Measurements from ENCODE around the gene RNF113B.

The RNF113B gene

DNA sequence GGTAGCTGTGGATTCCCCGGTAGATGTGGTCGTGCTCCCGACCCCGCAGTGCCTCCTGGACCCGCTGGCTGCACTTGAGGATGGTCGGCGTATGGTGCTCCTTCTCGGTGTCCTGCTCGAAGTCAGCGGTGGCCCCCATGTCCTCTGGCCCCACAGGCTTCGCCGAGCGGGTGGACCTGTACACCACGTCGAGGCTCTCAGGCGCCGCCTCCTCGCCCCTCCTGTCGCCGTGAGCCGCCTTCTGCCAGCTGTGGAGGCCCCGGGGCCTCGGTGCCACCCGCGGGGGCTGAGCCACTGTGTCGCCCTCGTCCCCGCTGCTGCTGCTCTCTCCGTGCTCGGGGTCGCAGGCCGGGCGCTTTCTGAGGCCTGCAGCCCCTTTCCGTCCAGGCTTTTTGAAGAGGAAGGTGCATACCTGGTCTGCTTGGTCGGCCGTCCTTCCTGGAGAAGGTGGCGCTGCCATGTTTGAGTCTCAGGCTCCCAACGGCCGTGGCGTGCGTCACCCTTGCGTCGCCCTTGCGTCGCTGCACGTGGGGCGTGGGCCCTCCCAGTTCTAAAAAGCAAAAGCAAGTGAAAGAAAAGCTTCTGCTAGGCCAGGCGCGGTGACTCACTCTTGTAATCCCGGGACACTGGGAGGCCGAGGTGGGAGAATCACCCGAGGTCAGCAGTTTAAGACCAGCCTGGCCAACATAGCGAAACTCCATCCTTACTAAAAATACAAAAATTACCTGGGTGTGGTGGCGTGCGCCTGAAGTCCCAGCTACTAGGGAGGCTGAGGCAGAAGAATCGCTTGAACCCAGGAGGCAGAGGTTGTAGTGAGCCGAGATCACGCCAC lies at the start of gene RNF113B:
Gene RNF113B (minus strand): TSS at position 493 of the 832 bp plus-strand sequence. CDS start 33 bp downstream, at position 460.
- Histone ChIP-seq H3K27ac (ENCODE audit: low read depth, low read length) (no peak within 1 kb of the TSS), H3K4me1 (ENCODE audit: control insufficient read depth, insufficient read depth, low read length) (peaks cover 25% of the 10 kb centered on the region), H3K4me3 (ENCODE audit: low read length) (no peak within 1 kb of the TSS), H3K36me3 (ENCODE audit: control insufficient read depth, insufficient read depth, low read length) (no peaks in the 10 kb centered on the region), H3K9ac (ENCODE audit: low read length) (no peak within 1 kb of the TSS), H3K27me3 (ENCODE audit: control insufficient read depth, insufficient read depth, low read length) (no peaks in the 10 kb centered on the region)

DNA sequence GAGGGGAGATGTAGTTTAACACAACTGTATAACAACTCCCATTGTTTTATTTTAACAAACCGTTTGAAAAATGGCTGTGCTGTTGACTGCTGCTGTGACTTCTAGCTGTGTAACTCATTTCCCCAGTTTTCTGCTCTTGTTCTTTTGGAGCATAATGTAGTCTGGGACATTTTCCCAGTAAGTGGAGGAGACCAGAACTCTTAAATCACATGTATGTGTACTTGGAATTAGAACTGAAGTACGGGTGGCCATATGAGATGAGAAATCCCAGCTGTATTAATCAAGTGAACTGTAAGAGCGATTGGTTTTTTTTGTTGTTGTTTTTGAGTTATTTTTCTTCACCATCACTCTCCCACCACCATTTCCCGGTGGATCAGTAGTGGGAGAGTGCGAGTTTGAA lies 49.4 kb upstream of the RNF113B start:
- Histone ChIP-seq H3K4me1 (ENCODE audit: control insufficient read depth, insufficient read depth, low read length) (peaks cover 14% of the 10 kb centered on the region), H3K27me3 (ENCODE audit: control insufficient read depth, insufficient read depth, low read length) (no peaks in the 10 kb centered on the region), H3K27ac (ENCODE audit: low read depth, low read length) (peak overlapping the region; percentile 5), H3K9ac (ENCODE audit: low read length) (no peak overlapping the region), H3K36me3 (ENCODE audit: control insufficient read depth, insufficient read depth, low read length) (no peaks in the 10 kb centered on the region), H3K4me3 (ENCODE audit: low read length) (no peak overlapping the region)

DNA sequence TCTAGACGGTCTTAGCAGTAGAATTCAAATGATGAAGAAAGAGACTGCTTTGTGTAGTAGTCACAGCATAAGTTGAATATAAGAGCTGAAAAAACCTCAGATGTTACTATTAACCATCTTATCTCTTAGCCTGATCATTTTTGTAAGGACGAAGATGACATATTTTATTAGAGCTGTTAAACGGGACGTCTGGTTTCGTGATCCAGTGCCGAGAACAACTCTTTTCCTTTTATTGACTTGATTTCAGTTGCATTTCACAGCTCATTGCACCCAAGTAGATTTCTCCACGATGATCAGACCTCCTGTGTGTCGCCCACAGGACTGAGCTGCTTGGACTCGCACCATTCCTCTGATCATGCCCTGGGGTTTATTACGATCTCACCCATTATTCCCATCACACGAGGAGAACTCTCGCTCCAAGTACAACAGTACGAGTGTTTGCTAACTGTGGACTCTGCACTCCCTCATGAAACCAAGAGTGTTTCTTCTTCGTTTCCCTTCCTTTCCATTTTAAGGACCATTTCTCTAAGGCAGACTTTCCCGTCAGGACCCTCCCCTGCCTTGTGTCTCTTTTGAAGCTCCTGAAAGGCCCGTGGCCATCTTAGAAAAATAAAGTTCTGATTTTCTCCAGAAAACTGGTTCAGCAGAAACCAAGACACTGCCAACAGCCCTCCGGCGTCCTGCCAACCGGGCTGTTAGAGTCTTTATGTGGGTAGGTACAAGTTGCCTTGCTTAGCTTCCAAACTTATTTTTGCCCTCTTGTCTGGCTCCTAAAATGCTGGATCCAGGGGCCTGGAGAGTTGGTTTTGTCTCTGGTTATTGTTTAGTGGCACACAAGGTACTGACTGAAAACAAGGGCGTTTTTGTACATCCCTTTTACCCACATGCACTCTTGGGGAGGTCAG lies 48.2 kb upstream of the RNF113B start:
- Histone ChIP-seq H3K36me3 (ENCODE audit: control insufficient read depth, insufficient read depth, low read length) (no peaks in the 10 kb centered on the region), H3K4me3 (ENCODE audit: low read length) (no peak overlapping the region), H3K4me1 (ENCODE audit: control insufficient read depth, insufficient read depth, low read length) (peaks cover 14% of the 10 kb centered on the region)

DNA sequence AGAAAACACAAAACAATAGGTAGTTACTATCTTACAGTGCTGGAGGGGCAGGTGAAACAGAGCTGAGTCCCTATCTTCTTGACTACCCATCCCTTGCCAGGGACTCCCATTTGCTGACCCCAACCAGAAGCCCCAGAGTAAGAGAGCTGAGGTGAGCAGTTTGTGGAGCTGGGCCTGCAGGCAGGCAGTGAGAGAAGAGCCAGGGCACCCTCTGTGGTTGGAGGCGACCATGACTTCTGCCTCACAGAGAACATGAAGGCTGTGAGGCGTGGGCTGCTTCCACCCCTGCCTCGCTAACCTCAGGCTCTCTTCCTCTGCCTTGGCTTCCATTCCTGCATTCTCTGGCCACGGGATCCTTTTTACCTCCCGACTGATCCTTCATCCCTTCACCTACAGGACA lies 47.5 kb upstream of the RNF113B start:
- Histone ChIP-seq H3K36me3 (ENCODE audit: control insufficient read depth, insufficient read depth, low read length) (no peaks in the 10 kb centered on the region), H3K4me3 (ENCODE audit: low read length) (no peak overlapping the region), H3K9ac (ENCODE audit: low read length) (no peak overlapping the region), H3K27me3 (ENCODE audit: control insufficient read depth, insufficient read depth, low read length) (no peaks in the 10 kb centered on the region), H3K27ac (ENCODE audit: low read depth, low read length) (no peak overlapping the region), H3K4me1 (ENCODE audit: control insufficient read depth, insufficient read depth, low read length) (peaks cover 15% of the 10 kb centered on the region)

More for the DNA sequence above, 48.2 kb upstream of the RNF113B start:
- Histone ChIP-seq H3K27me3 (ENCODE audit: control insufficient read depth, insufficient read depth, low read length) (no peaks in the 10 kb centered on the region), H3K27ac (ENCODE audit: low read depth, low read length) (no peak overlapping the region), H3K9ac (ENCODE audit: low read length) (no peak overlapping the region)

DNA sequence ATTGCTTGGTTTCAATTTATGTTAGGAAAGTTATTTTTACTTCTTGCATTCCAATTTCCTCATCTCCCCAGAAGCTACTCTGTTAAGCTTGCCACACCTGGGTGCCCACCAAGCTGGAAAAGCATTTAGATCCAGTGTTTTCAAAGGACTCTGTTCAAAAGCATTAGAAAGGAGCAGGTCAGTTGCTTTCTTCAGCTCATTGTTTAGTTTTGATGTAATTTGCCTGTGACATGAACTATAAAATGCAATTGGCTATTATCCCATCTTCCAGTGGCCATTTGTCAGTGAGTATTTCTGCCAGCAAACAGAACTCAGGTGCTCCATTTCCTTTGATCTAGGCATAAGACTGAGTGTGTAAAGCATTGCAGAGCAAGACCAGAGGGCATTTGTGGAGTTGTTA lies 46.7 kb upstream of the RNF113B start:
- Histone ChIP-seq H3K27ac (ENCODE audit: low read depth, low read length) (no peak overlapping the region), H3K4me3 (ENCODE audit: low read length) (no peak overlapping the region), H3K9ac (ENCODE audit: low read length) (no peak overlapping the region), H3K36me3 (ENCODE audit: control insufficient read depth, insufficient read depth, low read length) (no peaks in the 10 kb centered on the region), H3K4me1 (ENCODE audit: control insufficient read depth, insufficient read depth, low read length) (peaks cover 15% of the 10 kb centered on the region), H3K27me3 (ENCODE audit: control insufficient read depth, insufficient read depth, low read length) (no peaks in the 10 kb centered on the region)

DNA sequence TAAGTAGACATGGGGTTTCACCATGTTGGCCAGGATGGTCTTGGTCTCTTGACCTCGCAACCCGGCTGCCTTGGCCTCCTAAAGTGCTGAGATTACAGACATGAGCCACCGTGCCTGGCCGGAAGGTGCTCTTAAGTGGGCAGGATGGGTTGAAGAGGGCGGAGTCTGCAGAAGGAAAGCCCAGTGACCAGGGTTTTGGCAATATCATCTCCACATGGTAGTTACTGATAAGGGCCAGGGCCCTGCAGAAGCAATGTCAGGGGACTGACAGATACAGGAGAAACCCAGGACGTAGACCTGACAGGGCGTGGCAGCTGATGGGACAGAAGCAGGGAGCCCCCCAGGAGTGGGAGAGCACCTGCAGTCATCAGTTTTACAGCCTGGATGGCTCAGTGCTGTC lies 45.7 kb upstream of the RNF113B start:
- H3K27me3 ChIP-seq (ENCODE audit: control insufficient read depth, insufficient read depth, low read length) = no peaks in the 10 kb centered on the region
- no peak overlapping the region for H3K9ac ChIP-seq (ENCODE audit: low read length)
- H3K36me3 ChIP-seq (ENCODE audit: control insufficient read depth, insufficient read depth, low read length) = no peaks in the 10 kb centered on the region
- H3K4me3 ChIP-seq (ENCODE audit: low read length) = no peak overlapping the region
- peaks cover 15% of the 10 kb centered on the region for H3K4me1 ChIP-seq (ENCODE audit: control insufficient read depth, insufficient read depth, low read length)
- no peak overlapping the region for H3K27ac ChIP-seq (ENCODE audit: low read depth, low read length)

DNA sequence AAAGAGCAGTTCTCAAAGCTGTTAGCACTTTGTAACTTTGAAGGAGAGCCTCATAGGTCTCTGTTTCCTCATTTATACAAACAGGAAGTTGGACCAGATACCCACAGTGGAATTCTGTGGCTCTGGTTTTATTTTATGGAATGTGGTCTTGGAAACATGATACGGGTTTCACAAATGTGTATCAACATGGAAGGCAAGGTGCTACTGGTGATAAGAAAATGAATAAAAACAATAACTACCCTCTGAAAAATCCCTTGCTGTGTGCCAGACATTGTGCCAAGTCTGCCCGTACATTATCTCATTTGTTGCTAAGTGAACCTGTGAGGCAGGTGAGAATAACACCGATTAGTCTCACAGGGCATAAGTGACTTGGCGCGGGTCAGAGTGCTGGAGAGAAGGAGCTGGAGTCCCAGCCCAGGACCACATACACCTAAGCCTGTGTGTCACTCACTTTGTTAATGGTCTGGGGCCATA lies 45.0 kb upstream of the RNF113B start:
- Histone ChIP-seq H3K4me3 (ENCODE audit: low read length) (no peak overlapping the region), H3K27me3 (ENCODE audit: control insufficient read depth, insufficient read depth, low read length) (no peaks in the 10 kb centered on the region), H3K27ac (ENCODE audit: low read depth, low read length) (no peak overlapping the region), H3K4me1 (ENCODE audit: control insufficient read depth, insufficient read depth, low read length) (peaks cover 15% of the 10 kb centered on the region), H3K36me3 (ENCODE audit: control insufficient read depth, insufficient read depth, low read length) (no peaks in the 10 kb centered on the region), H3K9ac (ENCODE audit: low read length) (no peak overlapping the region)

DNA sequence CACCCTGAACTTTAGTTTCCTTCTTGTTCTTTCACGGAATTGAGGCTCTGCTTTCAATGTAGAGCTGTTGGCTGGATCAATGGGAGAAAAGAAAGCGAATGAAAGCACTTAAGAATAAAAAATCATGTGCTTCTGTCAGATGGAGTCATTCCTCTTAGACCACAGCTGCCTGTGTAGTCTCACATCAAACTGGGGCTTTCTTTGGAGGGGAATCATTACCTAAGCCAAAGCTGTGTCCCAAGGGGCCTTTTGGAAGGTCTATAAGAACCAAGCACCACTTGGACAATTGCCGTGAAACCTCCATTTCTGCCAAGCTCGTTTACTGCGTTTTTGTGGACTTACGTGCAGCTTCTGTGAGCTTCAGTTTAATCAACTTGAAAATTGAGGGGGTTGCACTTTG lies 44.2 kb upstream of the RNF113B start:
- no peaks in the 10 kb centered on the region for H3K27me3 ChIP-seq (ENCODE audit: control insufficient read depth, insufficient read depth, low read length)
- no peak overlapping the region for H3K9ac ChIP-seq (ENCODE audit: low read length)
- H3K36me3 ChIP-seq (ENCODE audit: control insufficient read depth, insufficient read depth, low read length) = no peaks in the 10 kb centered on the region
- peaks cover 19% of the 10 kb centered on the region for H3K4me1 ChIP-seq (ENCODE audit: control insufficient read depth, insufficient read depth, low read length)
- H3K4me3 ChIP-seq (ENCODE audit: low read length) = no peak overlapping the region
- no peak overlapping the region for H3K27ac ChIP-seq (ENCODE audit: low read depth, low read length)

DNA sequence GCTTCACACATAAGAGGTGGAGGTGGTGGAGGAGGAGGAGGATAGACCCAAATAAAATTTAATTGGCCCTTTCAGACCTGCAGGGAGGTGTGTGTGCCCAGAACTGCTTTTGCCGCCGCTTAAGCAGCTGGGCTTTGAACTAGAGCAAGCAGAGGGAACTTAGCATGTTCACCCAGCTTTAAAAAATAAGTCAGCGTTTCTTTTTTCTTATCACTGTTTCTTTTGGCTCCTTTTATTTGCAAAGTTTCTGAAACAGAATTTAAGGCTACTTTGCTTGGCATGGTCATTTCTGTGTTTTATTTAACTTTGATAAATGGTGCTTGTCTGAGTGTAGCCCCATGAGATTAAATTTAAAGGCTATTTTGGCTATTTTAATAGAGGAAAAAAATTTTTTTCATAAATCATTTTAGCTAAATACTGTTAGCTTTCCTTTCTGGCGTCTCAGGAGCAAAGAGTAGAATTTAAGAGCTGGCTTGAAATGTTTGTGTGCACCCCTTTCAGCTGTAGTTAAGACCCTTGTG lies 43.3 kb upstream of the RNF113B start:
- no peak overlapping the region for H3K4me3 ChIP-seq (ENCODE audit: low read length)
- H3K27me3 ChIP-seq (ENCODE audit: control insufficient read depth, insufficient read depth, low read length) = no peaks in the 10 kb centered on the region
- H3K9ac ChIP-seq (ENCODE audit: low read length) = no peak overlapping the region
- no peaks in the 10 kb centered on the region for H3K36me3 ChIP-seq (ENCODE audit: control insufficient read depth, insufficient read depth, low read length)
- no peak overlapping the region for H3K27ac ChIP-seq (ENCODE audit: low read depth, low read length)
- peaks cover 14% of the 10 kb centered on the region for H3K4me1 ChIP-seq (ENCODE audit: control insufficient read depth, insufficient read depth, low read length)

DNA sequence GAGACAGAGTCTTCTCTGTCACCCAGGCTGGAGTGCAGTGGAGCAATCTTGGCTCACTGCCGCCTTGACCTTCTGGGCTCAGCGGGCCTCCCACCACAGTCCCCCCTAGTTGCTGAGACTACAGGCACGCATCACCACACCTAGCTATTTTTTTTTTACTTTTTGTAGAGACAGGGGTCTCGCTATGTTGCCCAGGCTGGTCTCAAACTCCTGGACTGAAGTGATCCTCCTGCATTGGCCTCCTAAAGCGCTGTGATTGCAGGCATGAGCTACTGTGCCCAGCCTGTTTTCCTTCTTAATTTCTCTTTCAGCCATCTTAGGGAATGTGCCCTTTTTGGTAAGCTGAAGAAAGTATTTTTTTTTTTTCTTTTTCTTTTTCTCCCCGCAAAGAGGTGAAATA lies 42.6 kb upstream of the RNF113B start:
- Histone ChIP-seq H3K4me1 (ENCODE audit: control insufficient read depth, insufficient read depth, low read length) (peaks cover 14% of the 10 kb centered on the region), H3K27me3 (ENCODE audit: control insufficient read depth, insufficient read depth, low read length) (no peaks in the 10 kb centered on the region), H3K36me3 (ENCODE audit: control insufficient read depth, insufficient read depth, low read length) (no peaks in the 10 kb centered on the region), H3K27ac (ENCODE audit: low read depth, low read length) (no peak overlapping the region), H3K4me3 (ENCODE audit: low read length) (no peak overlapping the region), H3K9ac (ENCODE audit: low read length) (no peak overlapping the region)

DNA sequence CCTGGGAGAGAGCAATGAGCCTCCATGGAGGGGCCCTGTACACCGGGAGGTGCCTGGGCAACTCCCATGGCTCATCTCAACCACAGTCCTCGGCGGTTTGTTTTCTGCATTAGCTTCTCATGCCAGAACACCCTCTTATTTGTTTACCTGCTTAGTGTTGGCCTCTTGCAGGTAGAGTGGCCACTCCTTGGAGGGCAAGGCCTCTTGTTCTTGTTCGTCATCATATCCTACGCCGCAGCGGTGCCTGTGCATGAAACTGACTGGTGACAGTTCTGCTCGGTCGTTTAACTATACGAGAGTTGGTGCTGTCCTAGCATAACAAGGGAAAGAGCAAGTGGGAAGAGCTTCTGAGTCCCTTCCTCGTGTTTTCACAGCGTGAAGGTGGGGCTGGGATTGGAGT lies 40.5 kb upstream of the RNF113B start:
- Histone ChIP-seq H3K9ac (ENCODE audit: low read length) (no peak overlapping the region), H3K27me3 (ENCODE audit: control insufficient read depth, insufficient read depth, low read length) (no peaks in the 10 kb centered on the region), H3K27ac (ENCODE audit: low read depth, low read length) (no peak overlapping the region), H3K4me1 (ENCODE audit: control insufficient read depth, insufficient read depth, low read length) (peaks cover 15% of the 10 kb centered on the region), H3K4me3 (ENCODE audit: low read length) (no peak overlapping the region), H3K36me3 (ENCODE audit: control insufficient read depth, insufficient read depth, low read length) (no peaks in the 10 kb centered on the region)

DNA sequence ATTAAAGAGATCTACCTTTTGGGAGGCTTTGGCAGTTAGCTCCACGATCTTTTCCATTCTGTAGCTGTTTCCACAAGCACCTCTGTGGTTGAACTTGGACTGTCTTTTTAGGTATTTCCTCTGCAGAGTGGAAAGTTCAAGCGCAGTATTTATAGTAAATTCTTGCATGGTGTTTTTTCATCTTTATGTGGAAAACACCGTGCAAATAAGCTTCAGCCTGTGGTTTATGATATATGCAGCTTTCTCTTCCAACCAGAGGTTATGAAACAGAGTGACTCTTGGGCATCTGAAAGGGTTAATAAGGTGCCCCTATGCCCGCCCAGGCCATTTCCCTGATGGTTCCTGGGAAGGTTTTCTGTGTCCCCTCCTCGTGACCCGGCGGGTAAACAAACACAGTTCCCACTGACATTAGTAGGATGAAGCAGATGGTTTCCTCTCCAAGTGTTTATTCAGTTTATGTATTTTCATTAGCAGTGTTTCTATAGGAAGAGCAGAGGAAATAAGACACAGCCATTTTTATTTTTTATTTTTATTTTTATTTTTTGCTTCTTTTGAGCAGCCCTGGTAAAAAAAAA lies 39.7 kb upstream of the RNF113B start:
- no peak overlapping the region for H3K4me3 ChIP-seq (ENCODE audit: low read length)
- H3K36me3 ChIP-seq (ENCODE audit: control insufficient read depth, insufficient read depth, low read length) = no peaks in the 10 kb centered on the region
- no peak overlapping the region for H3K27ac ChIP-seq (ENCODE audit: low read depth, low read length)
- H3K4me1 ChIP-seq (ENCODE audit: control insufficient read depth, insufficient read depth, low read length) = peaks cover 10% of the 10 kb centered on the region
- H3K27me3 ChIP-seq (ENCODE audit: control insufficient read depth, insufficient read depth, low read length) = no peaks in the 10 kb centered on the region
- H3K9ac ChIP-seq (ENCODE audit: low read length) = no peak overlapping the region
